ENCODE measurements around the gene BCAP31. TPM values are rescaled to one million over a fixed set of nuclear protein-coding genes. Genes with fewer than 3 reads are reported as not detected.
A peak's percentile ranks its signal among the peaks of the same experiment; 100 is the strongest.

BCAP31 gene
- polyA plus RNA-seq, 1 experiment, result 222 TPM

DNA sequence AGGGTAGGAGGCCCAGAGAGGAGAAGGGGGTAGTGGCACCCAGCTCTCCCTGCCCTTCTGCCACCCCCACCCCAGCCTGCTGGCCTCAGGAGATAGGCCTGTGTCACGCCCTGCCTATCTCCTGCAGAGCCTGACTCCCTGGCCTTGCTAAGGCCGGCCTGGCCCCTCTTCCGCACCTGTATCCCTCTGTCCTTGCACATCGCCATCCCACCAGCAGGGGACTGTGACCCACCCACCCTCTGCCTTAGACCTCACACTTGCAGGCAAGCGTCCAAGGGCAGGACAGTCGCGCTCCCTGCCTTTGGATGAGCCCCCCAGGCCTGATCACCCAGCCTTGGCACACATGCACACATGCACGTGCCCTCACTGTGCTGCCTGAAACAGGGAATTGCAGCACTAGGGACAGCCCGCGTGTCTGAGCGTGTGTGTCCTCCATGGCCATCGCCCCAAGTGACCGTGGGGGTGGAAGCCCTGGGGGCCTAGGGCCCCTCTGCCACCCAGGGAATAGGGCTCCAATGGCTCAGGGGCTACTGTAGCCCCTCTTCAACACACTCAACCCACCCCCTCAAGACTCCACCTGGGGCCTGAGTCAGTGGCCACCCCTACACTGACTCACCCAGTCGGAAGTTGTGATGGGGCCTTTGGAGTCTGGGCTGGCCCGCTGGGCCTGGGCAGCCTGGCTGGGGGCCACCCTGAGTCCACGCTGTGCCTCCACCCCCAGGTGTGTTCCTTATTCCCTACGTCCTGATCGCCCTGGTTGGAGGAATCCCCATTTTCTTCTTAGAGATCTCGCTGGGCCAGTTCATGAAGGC, 34.3 kb downstream of the BCAP31 start:
- POLR2A ChIA-PET, result no interaction called here
- no peaks in the 10 kb centered on the region for H3K27me3 ChIP-seq (ENCODE audit: control insufficient read depth, insufficient read depth, low read length)
- DNase-seq (ENCODE audit: low read depth), result no peak
- TF ChIP-seq, protein P1, sequence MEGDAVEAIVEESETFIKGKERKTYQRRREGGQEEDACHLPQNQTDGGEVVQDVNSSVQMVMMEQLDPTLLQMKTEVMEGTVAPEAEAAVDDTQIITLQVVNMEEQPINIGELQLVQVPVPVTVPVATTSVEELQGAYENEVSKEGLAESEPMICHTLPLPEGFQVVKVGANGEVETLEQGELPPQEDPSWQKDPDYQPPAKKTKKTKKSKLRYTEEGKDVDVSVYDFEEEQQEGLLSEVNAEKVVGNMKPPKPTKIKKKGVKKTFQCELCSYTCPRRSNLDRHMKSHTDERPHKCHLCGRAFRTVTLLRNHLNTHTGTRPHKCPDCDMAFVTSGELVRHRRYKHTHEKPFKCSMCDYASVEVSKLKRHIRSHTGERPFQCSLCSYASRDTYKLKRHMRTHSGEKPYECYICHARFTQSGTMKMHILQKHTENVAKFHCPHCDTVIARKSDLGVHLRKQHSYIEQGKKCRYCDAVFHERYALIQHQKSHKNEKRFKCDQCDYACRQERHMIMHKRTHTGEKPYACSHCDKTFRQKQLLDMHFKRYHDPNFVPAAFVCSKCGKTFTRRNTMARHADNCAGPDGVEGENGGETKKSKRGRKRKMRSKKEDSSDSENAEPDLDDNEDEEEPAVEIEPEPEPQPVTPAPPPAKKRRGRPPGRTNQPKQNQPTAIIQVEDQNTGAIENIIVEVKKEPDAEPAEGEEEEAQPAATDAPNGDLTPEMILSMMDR (IDR thresholded peaks at IDR 0.05; ENCODE audit: insufficient read depth, low read depth, low read length), result no peak
- no peaks in the 10 kb centered on the region for H3K36me3 ChIP-seq (ENCODE audit: control insufficient read depth, insufficient read depth, low read length)
- peak overlapping the region; percentile 45 for H3K4me3 ChIP-seq (ENCODE audit: low read depth, low read length)
- CTCF ChIA-PET, result no interaction called here

DNA sequence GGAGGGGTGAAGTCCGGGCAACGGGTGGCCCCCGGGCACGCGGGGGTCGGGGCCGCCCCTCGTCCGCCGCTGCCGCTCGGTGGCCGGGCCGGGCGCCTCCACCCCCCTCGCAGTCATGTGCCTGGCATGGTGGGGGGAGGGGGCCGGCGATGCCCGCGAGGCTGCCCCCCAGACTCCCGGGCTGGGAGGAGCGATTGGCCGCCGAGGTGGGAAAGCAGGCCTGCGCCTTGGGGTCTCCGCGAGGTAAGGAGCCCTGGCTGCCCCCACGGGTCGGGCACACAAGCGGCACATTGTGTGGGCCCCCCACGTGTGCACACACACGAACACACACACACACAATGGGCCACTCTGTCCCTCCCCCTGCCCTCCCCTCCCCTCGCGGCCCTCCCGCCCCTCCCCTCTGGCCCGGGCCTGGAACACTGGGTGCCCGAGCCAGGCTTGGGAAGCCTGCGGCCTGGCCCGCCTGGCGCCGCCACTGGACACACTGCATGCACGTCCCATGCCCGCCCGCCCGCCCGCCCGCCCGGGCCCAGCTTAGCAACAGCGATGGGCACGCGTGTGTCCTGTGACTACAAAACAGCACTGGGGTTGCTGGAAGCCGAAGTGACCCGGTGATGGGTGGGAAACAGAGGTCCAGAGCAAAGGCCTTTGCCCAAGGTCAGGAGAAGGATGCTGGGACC, 35.1 kb downstream of the BCAP31 start:
- CTCF ChIA-PET, result no interaction called here
- no peak for DNase-seq (ENCODE audit: low read depth)
- no peaks in the 10 kb centered on the region for H3K27me3 ChIP-seq (ENCODE audit: control insufficient read depth, insufficient read depth, low read length)
- POLR2A ChIA-PET, result no interaction called here
- TF ChIP-seq, protein P1 (IDR thresholded peaks at IDR 0.05; ENCODE audit: insufficient read depth, low read depth, low read length), result no peak
- no peaks in the 10 kb centered on the region for H3K36me3 ChIP-seq (ENCODE audit: control insufficient read depth, insufficient read depth, low read length)
- peak overlapping the region; percentile 45 for H3K4me3 ChIP-seq (ENCODE audit: low read depth, low read length)

DNA sequence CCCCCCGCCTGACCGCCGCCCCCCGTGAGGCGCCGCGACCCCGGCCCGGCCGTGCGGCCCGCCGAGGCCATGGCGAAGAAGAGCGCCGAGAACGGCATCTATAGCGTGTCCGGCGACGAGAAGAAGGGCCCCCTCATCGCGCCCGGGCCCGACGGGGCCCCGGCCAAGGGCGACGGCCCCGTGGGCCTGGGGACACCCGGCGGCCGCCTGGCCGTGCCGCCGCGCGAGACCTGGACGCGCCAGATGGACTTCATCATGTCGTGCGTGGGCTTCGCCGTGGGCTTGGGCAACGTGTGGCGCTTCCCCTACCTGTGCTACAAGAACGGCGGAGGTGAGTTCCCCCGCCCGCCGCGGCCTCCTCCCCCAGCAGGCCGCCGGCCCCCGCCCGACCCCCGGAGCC, 35.7 kb downstream of the BCAP31 start:
- peak overlapping the region; percentile 45 for H3K4me3 ChIP-seq (ENCODE audit: low read depth, low read length)
- no peak for DNase-seq (ENCODE audit: low read depth)
- no peaks in the 10 kb centered on the region for H3K27me3 ChIP-seq (ENCODE audit: control insufficient read depth, insufficient read depth, low read length)
- TF ChIP-seq, protein P1 (IDR thresholded peaks at IDR 0.05; ENCODE audit: insufficient read depth, low read depth, low read length), result no peak
- H3K36me3 ChIP-seq (ENCODE audit: control insufficient read depth, insufficient read depth, low read length), result no peaks in the 10 kb centered on the region
- ChIA-PET POLR2A (no interaction called here), CTCF (no interaction called here)

DNA sequence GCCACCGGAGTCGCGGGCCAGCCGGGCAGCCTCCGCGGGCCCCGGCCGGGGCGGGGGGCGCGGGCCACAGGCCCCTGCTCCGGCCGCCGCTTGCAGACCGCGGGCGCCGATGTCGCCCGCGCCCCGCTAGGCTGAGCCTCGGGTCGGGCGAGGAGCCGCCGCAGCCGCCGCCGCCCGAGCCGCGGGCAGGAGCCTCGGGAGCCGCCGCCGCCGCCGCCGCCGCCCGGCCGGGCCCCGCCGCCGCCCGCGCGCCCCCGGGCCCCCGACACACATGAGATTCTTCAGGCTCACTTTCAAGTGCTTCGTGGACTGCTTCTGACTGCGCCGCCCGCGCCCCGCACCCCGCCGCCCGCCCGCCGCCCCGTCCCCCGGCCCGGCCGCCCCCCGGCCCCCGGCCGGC, 36.1 kb downstream of the BCAP31 start:
- TF ChIP-seq, protein P1 (IDR thresholded peaks at IDR 0.05; ENCODE audit: insufficient read depth, low read depth, low read length), result no peak
- ChIA-PET POLR2A (no interaction called here), CTCF (interaction anchor here (0.8 kb wide), 1 partner anchor 20 kb away, joined by 3 read pairs; no protein-coding TSS in a partner anchor)

More for the DNA sequence above, 36.1 kb downstream of the BCAP31 start:
- no peak for DNase-seq (ENCODE audit: low read depth)
- Histone ChIP-seq H3K4me3 (ENCODE audit: low read depth, low read length) (peak overlapping the region; percentile 8), H3K36me3 (ENCODE audit: control insufficient read depth, insufficient read depth, low read length) (no peaks in the 10 kb centered on the region), H3K27me3 (ENCODE audit: control insufficient read depth, insufficient read depth, low read length) (no peaks in the 10 kb centered on the region)
